ENCODE data around the gene POLG. TPM values are rescaled to one million over a fixed set of nuclear protein-coding genes. Genes with fewer than 3 reads are reported as not detected.

POLG gene
- total RNA-seq, 1 donor from 2014 or later, result 39.7 TPM

DNA sequence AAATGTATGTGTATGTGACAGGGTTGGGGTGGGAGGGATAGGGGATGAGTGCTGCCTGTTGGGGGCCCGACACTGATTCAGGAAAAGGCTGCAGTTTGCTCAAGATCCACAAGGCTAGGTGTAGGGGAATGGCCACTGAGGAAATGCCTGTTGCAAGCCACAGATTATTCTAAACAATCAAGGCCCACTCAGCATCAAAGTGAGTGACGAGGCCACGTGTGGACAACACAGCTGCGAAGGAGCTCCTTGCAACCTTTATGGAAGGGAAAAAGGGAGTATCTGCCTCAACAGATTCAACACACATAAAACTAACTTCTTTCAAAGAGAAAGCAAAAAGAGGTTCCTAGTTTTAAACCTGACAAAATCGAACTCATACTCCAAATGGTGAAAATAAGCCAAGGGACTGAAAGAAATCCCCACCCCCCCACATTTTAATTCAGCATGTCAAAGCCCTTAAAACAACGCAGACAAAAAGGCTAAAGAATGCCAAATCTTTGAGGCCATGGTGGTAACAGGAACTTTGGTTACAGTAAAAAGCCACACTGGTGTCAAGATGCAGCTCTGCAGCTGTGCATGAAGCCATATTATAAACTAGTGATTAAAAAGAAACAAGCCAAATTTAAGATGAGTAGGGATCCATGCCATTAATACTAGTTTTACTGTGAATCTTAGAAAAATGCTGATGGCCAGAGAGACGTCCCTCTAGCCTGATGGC, 3.6 kb downstream of the POLG start:
- ATAC-seq (no peak), DNase-seq (ENCODE audit: missing footprints) (no peak)
- intact Hi-C loops (cut with DNase I), result no loop called here

DNA sequence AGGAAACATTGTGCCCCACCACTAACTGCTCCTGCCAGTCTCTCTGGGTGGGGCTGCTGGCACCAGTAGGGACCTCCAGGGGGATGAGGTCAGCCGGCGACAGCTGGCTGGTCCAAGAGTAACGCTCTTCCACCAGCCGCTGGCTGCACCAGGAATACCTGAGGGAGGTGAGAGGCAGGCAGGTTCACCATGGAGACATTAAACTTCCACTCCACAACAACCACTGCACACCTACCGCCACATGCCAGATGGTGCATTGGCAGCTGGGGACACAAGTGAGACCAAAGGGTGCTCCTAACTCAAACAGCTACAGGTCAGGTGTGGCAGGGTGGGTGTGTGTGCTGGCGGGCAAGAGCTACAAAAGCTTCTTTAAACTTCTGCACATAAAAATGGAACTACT, 4.5 kb downstream of the POLG start:
- intact Hi-C loops (cut with DNase I), result no loop called here
- no peak for ATAC-seq
- DNase-seq (ENCODE audit: missing footprints), result no peak

- DNase-seq (ENCODE audit: missing footprints) (no peak), ATAC-seq (no peak)
- intact Hi-C loops (cut with DNase I), result no loop called here
Measured at GRCh38 chr15:89329329-89330084, 5.1 kb downstream of the POLG start.

GRCh38 chr15:89328398-89329254, 6.0 kb downstream of the POLG start:
- intact Hi-C loops (cut with DNase I), result no loop called here
- DNase-seq (ENCODE audit: missing footprints) (no peak), ATAC-seq (no peak)

DNA sequence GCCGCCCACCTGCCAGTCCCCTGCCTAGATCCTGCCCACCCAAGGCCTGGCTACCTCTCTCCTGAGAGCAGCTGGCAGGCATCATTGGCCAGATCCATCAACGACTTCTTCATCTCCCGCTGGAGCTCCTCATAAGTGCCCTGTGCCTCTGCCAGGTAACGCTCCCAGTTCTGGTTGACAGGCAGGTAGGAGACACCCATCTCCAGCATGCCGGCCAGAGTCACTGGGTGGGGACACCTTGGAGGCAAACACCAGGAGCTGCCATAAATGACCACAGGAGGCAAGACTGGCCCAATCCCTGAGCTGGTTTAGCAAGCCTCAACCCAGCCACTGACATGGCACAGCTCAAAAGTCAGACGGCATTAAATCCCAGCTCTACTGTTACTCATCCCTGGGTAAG, 7.5 kb downstream of the POLG start:
- no peak for ATAC-seq
- DNase-seq (ENCODE audit: missing footprints), result no peak
- intact Hi-C loops (cut with DNase I), result no loop called here

- DNase-seq (ENCODE audit: missing footprints) (no peak), ATAC-seq (no peak)
- intact Hi-C loops (cut with DNase I), result no loop called here
Measured at GRCh38 chr15:89326316-89326715, 8.3 kb downstream of the POLG start.

- DNase-seq (ENCODE audit: missing footprints) (no peak), ATAC-seq (no peak)
- intact Hi-C loops (cut with DNase I), result no loop called here
Measured at GRCh38 chr15:89325039-89325803, 9.4 kb downstream of the POLG start.

- no peak for ATAC-seq
- intact Hi-C loops (cut with DNase I), result no loop called here
Measured at GRCh38 chr15:89323825-89324224, 10.8 kb downstream of the POLG start.

GRCh38 chr15:89322822-89323221, 11.8 kb downstream of the POLG start:
- ATAC-seq (no peak), DNase-seq (ENCODE audit: missing footprints) (no peak)
- intact Hi-C loops (cut with DNase I), result no loop called here

More at GRCh38 chr15:89323825-89324224, 10.8 kb downstream of the POLG start:
- DNase-seq (ENCODE audit: missing footprints), result no peak

GRCh38 chr15:89321521-89322410, 12.9 kb downstream of the POLG start:
- intact Hi-C loops (cut with DNase I), result no loop called here
- DNase-seq (ENCODE audit: missing footprints) (peak; percentile 68), ATAC-seq (no peak)

- DNase-seq (ENCODE audit: missing footprints) (peak; percentile 33), ATAC-seq (no peak)
- intact Hi-C loops (cut with DNase I), result no loop called here
Measured at GRCh38 chr15:89320200-89320599, 14.4 kb downstream of the POLG start.

DNA sequence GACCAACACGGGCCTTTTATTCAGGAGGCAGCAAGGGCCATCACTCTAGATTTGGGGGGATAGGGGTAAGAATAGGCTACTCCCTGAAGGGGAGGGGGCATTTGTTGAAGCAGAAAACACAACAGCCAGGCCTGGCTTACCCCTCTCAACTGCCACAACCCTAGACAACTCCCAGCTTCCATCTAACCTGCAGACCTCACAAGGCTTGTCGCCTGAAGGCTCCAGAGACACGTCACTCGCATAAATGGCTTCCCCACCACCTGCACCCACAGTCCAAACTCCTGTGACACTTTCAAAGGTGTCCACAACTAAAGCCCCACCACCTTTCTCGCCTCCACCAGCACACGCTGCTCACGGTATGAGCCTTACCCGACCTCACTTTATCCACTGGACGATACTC, 14.9 kb downstream of the POLG start:
- intact Hi-C loops (cut with DNase I), result no loop called here
- ATAC-seq (no peak), DNase-seq (ENCODE audit: missing footprints) (no peak)

DNA sequence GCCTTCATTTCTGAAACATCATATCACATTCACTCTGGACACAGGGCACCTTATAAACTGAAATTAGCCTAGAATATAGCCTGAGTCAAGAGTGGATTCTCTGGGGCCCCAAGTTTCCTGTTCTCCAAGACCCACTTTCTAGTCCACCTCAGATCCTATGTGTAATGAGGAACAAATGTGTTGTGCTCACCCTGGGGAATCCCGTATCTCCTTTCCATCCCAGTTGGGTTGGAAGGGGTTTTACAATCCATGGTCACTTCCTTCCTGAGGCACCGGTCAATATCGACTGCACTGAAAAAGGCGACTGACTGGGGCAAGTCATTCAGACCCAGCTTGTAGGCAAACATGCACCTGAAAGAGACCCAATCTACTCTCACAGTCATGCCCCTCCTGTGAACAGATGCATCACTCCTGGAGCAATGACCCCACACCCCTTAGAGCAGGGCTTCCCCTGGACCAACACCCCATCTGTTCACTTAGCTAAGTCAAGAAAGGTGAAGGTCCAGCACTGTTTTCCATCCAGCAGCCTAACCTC, 17.4 kb downstream of the POLG start:
- DNase-seq (ENCODE audit: missing footprints), result no peak
- intact Hi-C loops (cut with DNase I), result no loop called here
- ATAC-seq, result no peak

GRCh38 chr15:89316504-89316903, 18.1 kb downstream of the POLG start:
- intact Hi-C loops (cut with DNase I), result no loop called here
- no peak for DNase-seq (ENCODE audit: missing footprints)
- no peak for ATAC-seq

DNA sequence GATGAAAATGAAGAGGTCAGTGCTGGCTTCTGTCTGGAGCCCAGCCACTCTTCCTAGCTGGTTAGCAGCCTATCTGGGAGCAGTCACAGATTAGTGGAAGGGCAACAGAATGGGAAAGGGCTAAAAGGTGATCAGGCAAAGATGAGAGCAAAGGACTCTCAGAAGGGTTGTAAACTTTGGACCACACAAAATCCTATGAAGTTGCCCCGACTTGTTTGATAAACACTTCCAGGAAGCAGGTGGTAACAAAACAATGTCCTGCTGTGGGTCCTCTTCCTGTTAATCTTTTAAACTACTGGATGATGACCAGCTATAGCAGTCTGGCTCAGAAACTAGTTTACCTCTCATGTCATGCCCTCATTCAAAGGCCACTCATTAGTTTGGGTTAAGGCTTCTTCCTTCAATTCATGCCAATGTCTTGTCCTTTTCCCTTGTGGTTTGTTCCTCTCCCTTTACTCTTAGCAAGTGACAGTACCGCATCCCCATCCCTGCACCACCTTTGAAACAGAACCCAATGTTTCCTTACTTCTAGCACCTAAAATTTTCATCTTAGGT, 19.2 kb downstream of the POLG start:
- ATAC-seq (no peak), DNase-seq (ENCODE audit: missing footprints) (no peak)
- intact Hi-C loops (cut with DNase I), result no loop called here

- DNase-seq (ENCODE audit: missing footprints) (no peak), ATAC-seq (no peak)
- intact Hi-C loops (cut with DNase I), result loop anchor here (10.0 kb wide), 1 partner anchor 105 kb away; no protein-coding TSS in a partner anchor
Measured at GRCh38 chr15:89309993-89310392, 24.6 kb downstream of the POLG start.

DNA sequence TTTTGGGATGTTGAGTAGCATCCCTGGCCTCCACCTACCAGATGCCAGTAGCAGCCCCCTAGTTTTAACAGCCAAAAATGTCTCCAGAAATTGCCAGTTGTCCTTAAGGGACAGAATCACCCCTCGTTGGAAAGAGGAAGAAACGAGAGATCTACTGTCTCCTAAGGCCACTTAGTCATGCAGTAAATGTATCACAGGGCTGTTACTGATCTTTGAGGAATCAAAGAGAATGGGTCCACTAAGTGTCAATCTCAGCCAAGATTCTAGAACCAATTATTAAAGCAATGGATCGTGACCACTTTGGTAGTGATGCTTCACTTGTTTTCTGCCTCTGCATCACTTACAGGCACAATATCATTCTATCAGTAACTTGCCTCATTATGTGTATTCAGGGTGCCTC, 26.4 kb downstream of the POLG start:
- intact Hi-C loops (cut with DNase I), result loop anchor here (10.0 kb wide), 1 partner anchor 103 kb away; no protein-coding TSS in a partner anchor
- no peak for ATAC-seq
- no peak for DNase-seq (ENCODE audit: missing footprints)

Measured in Right ventricle myocardium inferior (tissue), 1 donor.